HG02588 (cell line): ENCODE data around the gene THOP1.

Source experiments
- ATAC-seq: cut with Tn5 transposase; IDR thresholded peaks from one replicate; pipeline ENCODE4 v1.9.1; 2021; ENCODE audit warnings: mild to moderate bottlenecking, moderate library complexity; ENCODE audit not compliant: unreplicated experiment

The THOP1 gene

DNA sequence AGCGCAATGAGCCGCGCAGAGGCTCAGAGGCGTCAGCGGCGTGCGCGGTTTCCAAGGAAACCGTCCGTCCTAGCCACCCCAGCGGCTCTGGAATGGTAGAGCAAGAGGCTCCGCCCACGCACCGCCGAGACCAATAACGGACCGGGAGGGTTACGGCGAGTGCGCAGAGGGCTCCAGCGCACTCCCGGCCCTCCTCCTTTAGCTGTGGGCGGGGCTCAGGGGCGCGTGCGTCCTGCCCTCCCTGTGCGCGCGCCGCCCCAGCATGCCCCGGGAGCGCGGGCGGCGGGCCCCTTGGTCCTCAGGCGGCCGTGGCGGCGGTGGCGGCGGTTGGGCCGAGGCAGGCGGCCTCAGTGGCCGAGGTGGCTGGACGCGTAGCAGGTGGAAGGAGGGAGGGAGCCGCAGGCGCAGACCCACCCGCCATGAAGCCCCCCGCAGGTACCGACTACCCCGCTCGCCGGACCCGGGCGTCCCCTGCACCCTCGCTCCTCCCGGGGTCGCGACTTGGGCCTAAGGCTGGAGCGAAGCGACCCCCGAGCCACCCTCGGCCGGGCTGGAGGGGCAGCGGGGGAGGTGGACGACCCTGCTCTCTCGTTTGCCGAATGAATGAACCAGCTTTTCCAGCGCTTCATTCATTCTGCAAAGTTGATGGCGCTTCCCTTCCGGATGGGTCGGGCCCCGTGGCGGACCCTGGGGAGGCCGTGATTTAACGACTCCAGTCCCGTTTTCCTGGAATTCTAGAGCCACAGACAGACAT, at the start of gene THOP1:
TSS of gene THOP1 (plus strand) at position 260 of the 754 bp plus-strand sequence. CDS start at position 420, 160 bp downstream.
- peak; percentile 50 for ATAC-seq

DNA sequence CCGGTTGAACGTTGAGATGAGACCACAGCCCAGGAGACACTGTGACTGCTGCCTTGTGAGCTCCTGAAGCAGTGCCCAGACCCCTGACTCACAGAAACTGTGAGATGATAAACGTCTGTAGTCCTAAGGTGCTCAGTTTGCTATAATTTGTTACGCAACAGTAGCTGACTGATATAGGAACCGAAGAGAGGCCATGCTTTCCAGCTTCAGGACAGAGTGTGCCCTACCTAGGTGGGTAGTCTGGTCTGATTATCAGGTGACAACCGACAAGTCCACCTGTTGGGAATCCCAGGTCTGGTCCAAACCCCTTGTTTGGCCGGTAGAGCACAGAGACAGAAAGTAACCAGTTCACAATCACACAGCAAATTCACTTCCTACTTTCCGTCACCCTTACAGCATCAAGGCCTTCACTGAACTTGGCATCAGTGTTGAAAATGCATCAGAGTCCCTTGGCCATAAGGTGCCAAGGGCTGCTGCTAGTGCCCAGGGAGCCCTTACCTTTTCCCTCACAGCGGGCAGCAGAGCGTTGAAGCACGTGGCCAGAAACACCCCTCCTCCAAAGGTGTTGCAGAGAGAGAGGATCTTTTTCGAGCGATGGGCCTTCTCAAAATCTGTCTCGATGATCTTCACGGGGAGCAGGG, 48.6 kb upstream of the THOP1 start:
- ATAC-seq, result no peak

DNA sequence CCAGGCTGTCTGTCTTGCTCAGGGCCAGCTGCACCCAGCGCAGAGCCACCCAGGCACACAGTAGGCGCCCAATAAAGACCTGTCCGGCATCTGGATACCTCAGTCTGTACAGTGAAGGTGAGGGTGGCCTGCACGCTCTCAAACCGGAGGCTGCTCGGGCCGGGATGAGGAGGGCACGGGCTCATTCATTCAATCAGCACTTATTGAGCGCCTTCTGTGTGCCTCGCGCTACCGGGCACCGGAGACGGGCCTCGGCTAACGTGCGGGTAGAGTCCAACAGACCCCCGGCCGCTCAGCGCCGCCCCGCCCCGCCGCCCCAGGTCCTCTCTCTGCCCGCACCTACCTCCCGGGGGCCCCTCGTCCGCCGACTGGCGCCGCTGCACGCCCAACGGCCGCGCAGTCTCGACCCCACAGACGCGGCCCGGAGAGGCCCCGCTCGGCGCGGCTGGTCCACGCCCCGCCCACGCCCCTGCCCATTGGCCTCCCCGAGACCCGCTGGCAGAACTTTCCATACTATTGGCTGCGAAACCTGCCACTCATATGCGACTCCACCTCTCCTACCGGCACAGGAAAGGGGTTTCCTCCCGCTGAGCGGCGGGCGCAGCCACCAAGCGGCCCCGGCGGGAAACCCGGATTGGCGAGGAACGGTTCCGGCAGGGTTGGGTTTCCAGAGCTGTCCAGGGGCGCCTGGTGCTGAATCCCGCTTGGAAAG, 45.5 kb upstream of the THOP1 start, which contains the start of gene SLC39A3:
TSS of gene SLC39A3 (minus strand) at position 416 of the 712 bp plus-strand sequence. CDS start 2,760 bp downstream, outside the sequence.
- ATAC-seq, result peak; percentile 91

DNA sequence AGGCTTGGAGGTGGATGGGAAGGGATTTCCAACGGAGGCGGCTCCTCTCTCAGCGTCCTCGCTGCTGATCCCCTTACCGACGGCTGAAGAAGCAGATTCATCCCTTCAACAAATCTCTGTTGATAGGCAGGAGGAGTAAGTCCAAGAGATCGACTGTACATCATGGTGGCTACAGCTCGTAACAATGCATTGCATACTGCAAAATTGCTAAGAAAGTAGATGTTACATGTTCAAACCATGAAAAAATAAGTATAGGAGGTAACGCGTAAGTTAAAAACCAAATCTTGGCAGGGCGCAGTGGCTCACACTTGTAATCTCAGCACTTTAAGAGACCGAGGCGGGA, 45.0 kb upstream of the THOP1 start:
- ATAC-seq, result no peak

DNA sequence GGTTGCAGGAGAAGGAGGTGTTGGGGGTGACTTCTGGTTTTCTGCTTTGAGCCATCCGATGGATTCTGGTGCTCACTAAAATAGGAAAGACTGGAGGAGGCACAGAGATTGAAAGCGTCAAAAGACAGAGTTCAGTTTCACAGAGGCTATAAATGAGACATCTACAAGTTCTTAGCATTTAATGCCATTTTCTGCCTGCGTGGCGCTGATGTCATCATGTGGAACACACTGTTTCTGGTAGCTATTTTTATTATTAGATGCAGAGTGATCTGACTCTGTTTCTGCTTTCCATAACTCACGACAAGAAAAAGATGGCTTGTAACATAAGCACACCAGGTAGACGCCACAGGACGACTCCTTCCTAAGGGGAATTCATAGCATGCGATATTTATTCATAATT, 42.2 kb upstream of the THOP1 start:
- ATAC-seq, result no peak

DNA sequence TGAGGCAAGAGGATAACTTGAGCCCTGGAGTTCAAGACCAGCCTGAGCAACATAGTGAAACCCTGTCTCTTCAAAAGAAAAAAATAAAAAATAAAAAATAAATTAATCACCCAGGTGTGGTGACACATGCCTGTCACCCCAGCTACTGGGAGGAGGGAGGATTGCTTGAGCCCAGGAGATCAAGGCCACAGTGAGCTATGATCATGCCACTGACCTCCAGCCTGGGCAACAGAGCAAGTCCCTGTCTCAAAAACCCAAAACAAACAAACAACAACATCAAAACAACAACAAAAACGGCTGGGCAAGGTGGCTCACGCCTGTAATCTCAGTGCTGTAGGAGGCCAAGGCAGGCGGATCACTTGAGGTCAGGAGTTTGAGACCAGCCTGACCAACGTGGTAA, 41.2 kb upstream of the THOP1 start:
- ATAC-seq, result no peak

DNA sequence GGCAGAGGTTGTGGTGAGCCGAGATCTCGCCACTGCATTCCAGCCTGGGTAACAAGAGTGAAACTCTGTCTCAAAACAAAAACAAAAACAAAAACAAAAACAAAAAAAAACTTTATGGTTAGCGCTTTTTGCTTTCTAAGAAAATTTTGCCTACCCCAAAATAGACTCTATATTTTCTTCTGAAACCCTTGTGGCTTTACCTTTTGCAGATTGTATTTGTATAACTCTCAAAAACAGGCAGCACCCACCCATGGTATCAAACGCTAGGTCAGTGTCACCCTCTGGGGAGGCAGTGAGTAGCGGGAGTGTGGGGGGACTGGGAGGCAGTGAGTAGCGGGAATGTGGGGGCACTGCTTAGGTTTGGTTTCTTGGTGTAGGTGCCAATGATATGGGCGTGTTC, 38.0 kb upstream of the THOP1 start:
- no peak for ATAC-seq

DNA sequence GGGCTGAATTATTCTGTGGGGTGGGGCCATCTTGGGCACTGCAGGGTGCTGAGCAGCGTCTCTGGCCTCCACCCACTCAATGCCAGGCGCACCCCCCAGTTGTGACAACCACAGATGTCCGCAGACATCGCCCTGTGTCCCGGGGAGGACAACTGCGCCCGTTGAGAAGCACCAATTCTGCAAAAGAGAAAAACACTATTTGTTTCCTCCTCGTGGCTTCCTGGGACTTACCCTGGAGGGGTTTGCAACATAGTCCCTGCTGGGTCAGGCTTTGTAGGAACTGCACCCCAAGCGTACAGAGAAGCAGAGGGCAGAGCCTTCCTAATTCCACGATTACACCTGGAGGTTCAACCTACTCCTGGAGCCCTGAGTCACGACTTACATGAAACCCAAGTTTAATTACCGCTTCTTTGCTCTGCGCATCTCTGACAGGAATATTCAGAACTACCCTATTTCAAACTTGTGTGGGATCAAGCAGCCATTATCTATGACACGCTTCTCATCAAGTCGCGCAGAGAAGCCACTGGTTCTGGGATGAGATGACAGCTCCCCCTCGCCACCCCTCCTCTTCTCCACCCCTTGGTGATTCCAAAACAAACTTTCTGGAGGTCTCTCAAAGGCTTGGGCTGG, 34.4 kb upstream of the THOP1 start:
- ATAC-seq, result no peak

DNA sequence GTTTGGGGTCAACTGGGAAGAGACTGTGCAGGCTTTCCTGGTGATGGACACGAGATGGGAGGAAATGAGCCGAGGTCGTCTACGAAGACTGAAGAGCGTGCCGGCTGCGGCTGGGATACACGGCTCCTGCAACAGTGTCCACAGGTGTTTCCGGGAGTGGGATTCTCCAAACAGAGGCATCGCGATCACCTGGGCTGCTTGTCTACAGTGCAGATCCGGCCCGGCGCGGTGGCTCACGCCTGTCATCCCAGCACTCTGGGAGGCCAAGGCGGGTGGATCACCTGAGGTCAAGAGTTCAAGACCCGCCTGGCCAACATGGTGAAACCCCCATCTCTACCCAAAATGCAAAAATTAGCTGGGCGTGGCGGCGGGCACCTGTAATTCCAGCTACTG, 33.9 kb upstream of the THOP1 start:
- no peak for ATAC-seq

DNA sequence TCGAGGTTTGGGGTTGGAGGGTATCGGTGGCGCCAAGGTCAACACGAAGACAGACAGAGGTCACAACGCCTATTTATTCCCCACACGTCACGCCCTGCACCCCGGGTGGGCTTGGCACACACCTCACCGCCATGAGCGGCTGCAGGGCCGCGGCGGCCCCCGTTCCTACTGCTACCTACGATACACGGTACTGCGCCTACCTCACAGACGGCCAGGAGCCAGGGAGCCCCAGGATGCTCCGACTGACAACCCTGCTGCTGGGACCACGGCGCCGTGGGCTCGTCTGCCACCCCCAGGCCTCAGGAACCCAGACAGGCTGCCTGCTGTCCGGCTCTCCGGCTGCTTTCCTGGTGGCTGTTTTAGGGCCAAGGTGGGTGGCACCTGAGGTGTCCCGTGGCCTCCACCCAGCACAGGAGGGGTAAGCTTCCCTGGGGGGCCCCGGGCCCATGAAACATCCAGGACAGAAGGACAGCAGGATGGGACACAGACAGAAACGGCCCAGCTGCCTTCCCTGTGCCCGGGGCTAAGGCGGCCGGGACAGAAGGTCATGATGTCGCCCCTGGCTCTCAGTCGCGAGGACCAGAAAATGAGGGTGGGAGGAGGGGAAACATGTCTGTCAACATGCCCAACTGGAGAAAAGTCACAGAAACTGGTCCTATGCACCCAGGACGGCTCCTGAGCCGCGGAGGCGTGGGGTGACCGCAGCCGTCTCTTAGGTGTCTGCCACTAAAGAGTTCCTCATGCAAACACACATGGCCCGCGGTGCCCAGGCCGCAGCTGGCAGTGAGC, 30.4 kb upstream of the THOP1 start:
- ATAC-seq, result no peak

DNA sequence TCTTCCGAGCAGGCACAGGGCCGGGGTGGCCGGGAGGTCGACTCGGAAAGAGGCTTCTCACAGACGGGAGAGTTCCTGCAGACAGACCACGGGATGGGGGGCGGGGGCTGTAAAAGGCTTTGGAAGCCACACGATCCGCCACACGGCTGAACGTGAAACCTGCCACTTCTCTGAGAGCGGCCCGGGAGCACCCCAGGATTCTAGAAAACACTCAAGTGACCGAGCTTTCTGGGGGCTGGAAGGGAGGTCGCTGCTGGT, 29.9 kb upstream of the THOP1 start:
- no peak for ATAC-seq

DNA sequence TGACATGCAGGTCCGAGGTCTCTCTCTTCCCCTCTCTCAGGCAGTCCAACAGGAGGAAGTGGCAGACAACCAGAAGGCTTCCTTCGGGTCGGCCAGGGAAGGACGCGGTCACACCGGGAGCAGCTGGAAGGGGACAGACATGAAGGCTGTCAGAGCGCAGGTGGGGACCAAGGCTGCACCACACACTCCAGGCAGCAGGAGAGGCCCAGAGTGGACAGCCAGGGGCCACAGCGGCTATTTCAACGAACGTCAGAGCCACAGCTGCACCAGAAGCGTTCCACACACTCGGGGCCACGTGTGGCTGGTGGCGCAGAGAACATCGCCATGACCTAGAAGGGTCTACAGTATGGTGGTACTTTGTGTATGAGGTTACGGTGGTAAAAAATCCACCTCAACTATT, 29.5 kb upstream of the THOP1 start:
- ATAC-seq, result no peak

DNA sequence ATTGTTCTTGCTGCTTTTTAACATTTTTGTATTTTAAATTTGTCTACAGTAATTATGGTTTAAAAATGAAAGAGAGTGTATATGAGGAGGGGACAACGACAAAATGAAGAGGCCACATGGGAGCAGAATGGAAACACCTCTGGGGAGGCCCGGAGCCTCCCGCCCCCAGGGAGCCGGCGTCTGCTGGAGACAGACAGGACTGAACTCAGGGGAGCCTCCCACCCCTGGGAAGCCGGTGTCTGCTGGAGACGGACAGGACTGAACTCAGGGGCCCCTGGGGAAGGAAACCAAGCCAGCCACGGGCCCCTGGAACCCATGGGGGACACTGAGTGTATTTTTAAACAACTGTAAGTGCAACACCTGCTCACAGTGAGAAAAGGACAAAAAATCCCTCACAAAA, 28.8 kb upstream of the THOP1 start:
- ATAC-seq, result no peak

DNA sequence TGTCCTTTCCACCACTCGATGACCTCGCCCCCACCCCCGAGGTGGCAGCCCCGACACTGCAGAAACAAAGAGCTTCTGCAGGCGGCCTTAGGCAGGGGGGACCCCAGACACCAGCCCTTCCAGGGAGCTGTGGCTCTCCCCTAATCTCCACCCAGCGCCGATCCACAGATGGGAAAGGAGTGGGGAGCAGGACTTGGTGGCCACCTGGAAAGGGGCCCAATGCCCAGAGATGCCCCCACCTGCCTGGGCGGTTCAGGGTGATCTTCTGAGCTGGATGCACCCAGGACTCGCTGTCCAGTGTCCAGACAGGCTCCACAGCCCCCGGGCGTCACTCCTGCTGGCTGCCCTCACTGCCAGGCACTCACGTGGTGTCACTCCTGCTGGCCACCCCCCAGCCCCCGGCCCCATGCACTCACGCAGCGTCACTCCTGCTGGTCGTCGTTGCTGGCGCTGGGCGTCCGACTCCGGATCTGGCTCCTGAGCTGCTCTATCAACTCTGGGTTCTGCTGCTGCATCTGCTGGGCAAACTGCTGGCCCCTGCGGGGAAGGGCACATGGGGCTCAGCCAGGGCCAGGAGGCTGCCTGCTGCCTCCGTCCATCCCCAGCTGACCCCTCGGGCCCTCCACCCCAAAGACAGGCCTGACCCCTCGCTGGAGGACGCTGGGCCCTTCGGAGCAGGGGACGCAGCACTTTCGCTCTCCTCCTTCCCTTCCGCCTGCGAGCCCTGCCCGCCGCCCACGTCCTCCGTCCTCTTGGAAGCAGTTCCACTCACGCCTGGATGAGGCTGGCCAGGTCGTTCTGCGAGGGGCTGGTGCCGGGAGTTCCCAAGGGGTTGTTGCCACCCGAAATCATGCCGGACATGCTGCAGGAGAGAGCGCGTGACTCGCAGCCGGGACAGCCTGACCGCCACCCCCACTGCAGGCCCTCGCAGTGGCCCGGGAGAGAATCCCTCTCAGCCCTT, 28.1 kb upstream of the THOP1 start:
- no peak for ATAC-seq

DNA sequence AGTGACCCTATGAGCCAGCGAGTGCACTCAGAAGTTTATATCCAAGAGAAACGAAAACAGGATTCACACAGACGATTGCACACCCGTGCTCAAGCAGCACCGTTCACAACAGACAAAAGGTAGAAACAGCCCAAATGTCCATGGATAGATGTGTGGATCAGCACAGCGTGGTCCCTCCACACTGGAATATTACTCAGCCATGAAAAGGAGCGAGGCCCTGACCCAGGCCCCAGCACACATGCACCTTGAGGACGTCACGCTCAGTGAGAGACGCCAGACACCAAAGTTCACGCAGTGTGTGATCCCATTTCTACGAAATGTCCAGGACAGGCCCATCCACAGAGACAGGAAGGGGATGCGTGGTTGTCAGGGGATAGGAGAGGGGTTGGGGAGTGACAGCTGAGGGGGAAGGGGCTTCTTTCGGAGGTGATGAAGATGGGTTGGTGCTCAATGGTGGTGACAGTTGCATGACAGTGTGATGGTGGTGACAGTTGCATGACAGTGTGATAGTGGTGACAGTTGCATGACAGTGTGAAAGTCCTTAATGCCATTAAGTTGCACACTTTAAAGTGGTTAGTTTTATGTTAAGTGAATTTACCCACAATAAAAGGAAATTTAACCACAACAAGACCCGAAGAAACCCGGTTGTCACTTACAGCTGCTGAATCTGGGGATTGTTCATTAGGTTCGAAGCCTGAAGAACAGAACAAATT, 26.5 kb upstream of the THOP1 start:
- ATAC-seq, result no peak

DNA sequence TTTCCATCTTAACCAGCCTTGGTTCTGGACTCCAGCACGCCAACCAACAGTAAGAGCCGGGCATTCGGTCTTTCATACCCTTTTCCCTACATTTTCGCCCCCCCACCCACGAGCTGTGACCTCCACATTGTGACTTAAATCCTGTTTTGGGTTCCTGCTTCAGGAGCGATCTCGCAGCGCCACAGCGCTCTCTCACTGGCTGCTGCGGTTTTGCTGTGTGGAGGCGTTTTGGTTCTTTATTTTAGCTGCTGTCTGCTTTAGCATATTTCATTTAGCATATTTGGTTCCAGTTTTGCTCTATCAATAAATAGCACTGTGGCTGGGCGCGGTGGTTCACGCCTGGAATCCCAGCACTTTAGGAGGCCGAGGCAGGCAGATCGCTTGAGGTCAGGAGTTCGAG, 25.9 kb upstream of the THOP1 start:
- ATAC-seq, result no peak

DNA sequence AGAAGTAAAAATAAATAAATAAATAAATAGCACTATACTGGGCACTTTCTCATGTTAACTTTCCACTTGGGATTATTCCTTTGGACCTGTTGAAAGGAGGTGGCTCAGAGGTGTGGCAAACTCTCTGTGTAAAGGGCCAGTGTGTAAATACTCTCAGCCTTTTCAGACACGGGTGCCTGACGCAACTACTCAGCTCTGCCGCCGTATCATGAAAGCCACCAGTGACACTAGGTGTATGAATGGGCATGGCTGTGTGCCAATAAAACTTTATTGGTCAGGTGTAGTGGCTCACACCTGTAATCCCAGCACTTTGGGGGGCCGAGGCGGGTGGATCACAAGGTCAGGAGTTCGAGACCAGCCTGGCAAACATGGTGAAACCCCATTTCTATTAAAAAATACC, 25.3 kb upstream of the THOP1 start:
- no peak for ATAC-seq

DNA sequence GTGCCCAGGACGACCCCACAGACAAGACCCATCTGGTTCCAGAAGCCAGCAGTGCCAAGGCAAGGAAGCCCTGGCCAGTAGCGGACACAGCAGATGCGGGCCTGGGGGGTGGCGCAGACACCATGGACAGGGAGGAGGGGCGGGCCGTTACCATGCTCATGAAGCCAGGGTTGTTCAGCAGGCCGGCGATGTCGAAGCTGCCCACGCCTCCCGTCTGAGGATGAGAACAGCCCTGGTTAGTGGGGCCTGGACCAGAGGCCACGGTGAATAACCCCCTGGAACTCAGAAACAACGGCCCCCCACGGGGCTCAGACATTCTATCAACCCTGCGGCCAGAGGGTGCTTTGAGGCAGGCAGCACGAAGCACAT, 24.0 kb upstream of the THOP1 start:
- no peak for ATAC-seq
